TTC549 (cell line): Measurements from ENCODE around the gene SMC4.

Source experiments
- FAIRE-seq: peaks from 2 replicates; lab custom pipeline; 2012; peaks lifted over from hg19 to GRCh38; lab: Jason Lieb, UNC

SMC4 gene

DNA sequence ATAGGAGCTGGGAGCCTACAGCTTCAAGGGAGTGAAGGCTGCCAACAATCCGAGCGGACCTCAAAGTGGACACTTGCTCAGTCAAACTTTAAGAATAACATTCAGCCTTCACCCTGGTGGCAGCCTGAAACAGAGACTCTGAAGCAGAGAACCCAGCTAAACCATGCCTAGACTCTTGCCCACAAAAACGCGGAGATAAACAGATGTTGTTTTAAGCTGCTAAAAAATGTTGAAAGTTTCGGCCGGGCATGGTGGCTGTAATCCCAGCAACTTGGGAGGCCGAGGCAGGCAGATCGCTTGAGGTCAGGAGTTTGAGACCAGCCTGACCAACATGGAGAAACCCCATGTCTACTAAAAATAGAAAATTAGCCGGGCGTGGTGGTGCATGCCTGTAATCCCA lies 79.9 kb downstream of the SMC4 start:
- FAIRE-seq, result no peak

DNA sequence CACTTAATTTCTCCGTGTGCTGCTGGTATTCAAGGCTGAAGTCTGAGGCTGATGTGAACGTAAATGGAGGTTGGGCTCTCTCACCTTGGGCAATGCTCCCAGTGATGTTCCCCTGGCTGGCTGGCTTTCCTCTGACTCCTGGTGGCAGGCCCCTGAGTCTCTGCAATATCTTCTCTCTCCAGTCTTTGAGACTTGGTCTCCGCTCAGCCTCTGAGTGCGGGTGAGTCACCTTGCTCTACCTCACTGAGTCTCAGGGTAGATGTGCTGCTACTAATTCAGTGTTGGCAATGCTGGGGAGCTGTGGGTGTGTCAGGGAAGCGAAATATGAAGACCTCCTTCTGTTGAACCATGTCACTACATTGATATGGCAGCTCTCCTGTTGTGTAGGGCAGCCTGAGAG lies 81.5 kb downstream of the SMC4 start:
- FAIRE-seq, result no peak

DNA sequence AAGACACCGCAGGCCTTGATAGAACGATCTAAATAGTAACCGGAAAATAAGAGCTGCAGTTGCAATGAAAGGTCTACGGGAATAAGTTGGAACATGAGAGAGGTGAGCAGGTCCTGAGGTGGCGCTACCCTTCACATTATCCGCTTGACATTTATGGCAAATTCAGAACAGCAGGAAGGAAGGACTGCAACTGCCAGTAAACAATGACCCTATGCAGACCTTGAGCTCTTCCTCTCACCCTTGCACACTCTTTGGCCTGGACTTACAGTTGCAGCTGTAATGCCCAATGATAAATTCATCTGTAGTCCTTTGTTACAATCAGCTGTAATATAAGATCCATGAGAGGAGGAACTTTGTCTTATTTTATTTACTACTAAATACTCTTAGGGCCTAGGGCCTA lies 82.4 kb downstream of the SMC4 start:
- no peak for FAIRE-seq

DNA sequence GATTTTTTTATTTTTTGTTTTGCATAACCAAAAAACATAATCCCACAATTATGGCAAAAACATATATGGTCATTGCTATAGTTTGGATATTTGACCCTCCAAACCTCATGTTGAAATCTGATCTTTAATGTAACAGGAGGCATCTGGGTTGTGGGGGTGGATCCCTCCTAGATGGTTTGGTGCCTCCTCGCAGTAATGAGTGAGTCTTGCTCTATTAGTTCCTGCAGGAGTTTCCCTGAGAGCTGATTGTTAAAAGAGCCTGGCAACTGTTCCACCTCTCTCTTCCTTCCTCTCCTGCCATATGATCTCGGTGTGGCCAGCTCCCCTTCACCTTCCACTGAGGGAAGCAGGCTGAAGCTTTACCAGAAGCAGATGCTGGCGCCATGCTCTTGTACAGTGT lies 83.3 kb downstream of the SMC4 start:
- no peak for FAIRE-seq
